GM18951 (cell line): ENCODE data around the gene VIPR1.
"Not testable (repeated sequence)": the region's sequence is repeated elsewhere in the genome, so short reads cannot be mapped to it uniquely, and the experiment has no call there.

Experiments
- POLR2A ChIP-seq: IDR thresholded peaks from 4 replicates; pipeline ENCODE4 v1.6.1; 2011; ENCODE audit warnings: mild to moderate bottlenecking; ENCODE audit not compliant: insufficient read length, insufficient read depth; ENCODE audit errors: extremely low read depth
- in situ Hi-C: fragments of 300-500 bp; cut with MboI; formaldehyde crosslinking; loops from one replicate; pipeline ENCODE4 v1.12.0; 2022; ENCODE audit warnings: low sequenced_read_pairs, mixed read lengths, inconsistent platforms; ENCODE audit not compliant: unreplicated experiment

VIPR1 gene

GRCh38 chr3:42575137-42575741, 72.8 kb downstream of the VIPR1 start:
- TF ChIP-seq POLR2A: no peak
- in situ Hi-C loops: no loop called here

- in situ Hi-C loops: no loop called here
- TF ChIP-seq POLR2A: no peak
Measured at GRCh38 chr3:42578054-42578453, 75.6 kb downstream of the VIPR1 start.

GRCh38 chr3:42579346-42579745, 76.9 kb downstream of the VIPR1 start:
- in situ Hi-C loops: not testable (repeated sequence)

GRCh38 chr3:42581400-42581708, 78.9 kb downstream of the VIPR1 start:
- in situ Hi-C loops: no loop called here
- TF ChIP-seq POLR2A: no peak

- peak; percentile 78 for TF ChIP-seq POLR2A
- in situ Hi-C loops: no loop called here
Measured at GRCh38 chr3:42581709-42582473, 79.4 kb downstream of the VIPR1 start, which contains the start of gene SEC22C. SEC22C (minus strand) TSS chr3:42581967; CDS start chr3:42569046, 12,921 bp downstream.

- TF ChIP-seq POLR2A: no peak
- in situ Hi-C loops: no loop called here
Measured at GRCh38 chr3:42582474-42583070, 80.1 kb downstream of the VIPR1 start.
